Measurements from ENCODE around the gene HSD17B13. TPM values are rescaled to one million over a fixed set of nuclear protein-coding genes. Genes with fewer than 3 reads are reported as not detected.
"Not testable (repeated sequence)": the region's sequence is repeated elsewhere in the genome, so short reads cannot be mapped to it uniquely, and the experiment has no call there.

The HSD17B13 gene
- total RNA-seq, 1 experiment from 2014 or later = 0.13 TPM

- no peaks in the 10 kb centered on the region for H3K36me3 ChIP-seq (ENCODE audit: control insufficient read depth, insufficient read depth, low read length)
- H3K4me1 ChIP-seq (ENCODE audit: control insufficient read depth, insufficient read depth, low read length) = no peaks in the 10 kb centered on the region
- no peak for DNase-seq (ENCODE audit: low read depth, low spot score)
- no peaks in the 10 kb centered on the region for H3K27me3 ChIP-seq (ENCODE audit: control insufficient read depth, insufficient read depth, low read length)
- POLR2A ChIA-PET = interaction anchor here (0.5 kb wide), 1 partner anchor 682 kb away, joined by 3 read pairs; no protein-coding TSS in a partner anchor
- H3K4me3 ChIP-seq (ENCODE audit: low read depth in 2 of 2, low read length in 2 of 2) = no peak overlapping the region
- no peaks in the 10 kb centered on the region for H3K9me3 ChIP-seq (ENCODE audit: control insufficient read depth, insufficient read depth, low read depth, low read length)
- no TSS peak for BruUV-seq (replicated peaks)
- in situ Hi-C loops (cut with HindIII; ENCODE audit: low pct_unique_long_range_greater_than_20kb, low sequenced_read_pairs) = no loop called here
- TF ChIP-seq, protein P1, sequence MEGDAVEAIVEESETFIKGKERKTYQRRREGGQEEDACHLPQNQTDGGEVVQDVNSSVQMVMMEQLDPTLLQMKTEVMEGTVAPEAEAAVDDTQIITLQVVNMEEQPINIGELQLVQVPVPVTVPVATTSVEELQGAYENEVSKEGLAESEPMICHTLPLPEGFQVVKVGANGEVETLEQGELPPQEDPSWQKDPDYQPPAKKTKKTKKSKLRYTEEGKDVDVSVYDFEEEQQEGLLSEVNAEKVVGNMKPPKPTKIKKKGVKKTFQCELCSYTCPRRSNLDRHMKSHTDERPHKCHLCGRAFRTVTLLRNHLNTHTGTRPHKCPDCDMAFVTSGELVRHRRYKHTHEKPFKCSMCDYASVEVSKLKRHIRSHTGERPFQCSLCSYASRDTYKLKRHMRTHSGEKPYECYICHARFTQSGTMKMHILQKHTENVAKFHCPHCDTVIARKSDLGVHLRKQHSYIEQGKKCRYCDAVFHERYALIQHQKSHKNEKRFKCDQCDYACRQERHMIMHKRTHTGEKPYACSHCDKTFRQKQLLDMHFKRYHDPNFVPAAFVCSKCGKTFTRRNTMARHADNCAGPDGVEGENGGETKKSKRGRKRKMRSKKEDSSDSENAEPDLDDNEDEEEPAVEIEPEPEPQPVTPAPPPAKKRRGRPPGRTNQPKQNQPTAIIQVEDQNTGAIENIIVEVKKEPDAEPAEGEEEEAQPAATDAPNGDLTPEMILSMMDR (IDR thresholded peaks at IDR 0.05) = no peak
- TF ChIP-seq TCF7L2 (IDR thresholded peaks at IDR 0.05; ENCODE audit: low read depth, low read length) (no peak), REST (IDR thresholded peaks at IDR 0.05; ENCODE audit: insufficient read depth in 1 of 2, low read depth in 2 of 2, low read length in 1 of 2) (no peak), POLR2AphosphoS5 (IDR thresholded peaks at IDR 0.05; ENCODE audit: low read depth, low read length) (no peak)
- no peak overlapping the region for H3K27ac ChIP-seq (ENCODE audit: low read length)
- no peak for ATAC-seq
- CTCF ChIA-PET = no interaction called here
- intact Hi-C loops (cut with micrococcal nuclease; ENCODE audit: unreplicated experiment) = no loop called here
Observed at GRCh38 chr4:87316961-87317360, 5.7 kb downstream of the HSD17B13 start.

- ATAC-seq; H3K27me3 ChIP-seq (ENCODE audit: control insufficient read depth, insufficient read depth, low read length); intact Hi-C loops (cut with micrococcal nuclease; ENCODE audit: unreplicated experiment); BruUV-seq (replicated peaks); H3K4me1 ChIP-seq (ENCODE audit: control insufficient read depth, insufficient read depth, low read length); H3K36me3 ChIP-seq (ENCODE audit: control insufficient read depth, insufficient read depth, low read length); H3K9me3 ChIP-seq (ENCODE audit: control insufficient read depth, insufficient read depth, low read depth, low read length); in situ Hi-C loops (cut with HindIII; ENCODE audit: low pct_unique_long_range_greater_than_20kb, low sequenced_read_pairs); POLR2A ChIA-PET; H3K27ac ChIP-seq (ENCODE audit: low read length); DNase-seq (ENCODE audit: low read depth, low spot score); H3K4me3 ChIP-seq (ENCODE audit: low read depth in 2 of 2, low read length in 2 of 2); CTCF ChIA-PET: not testable (repeated sequence)
Observed at GRCh38 chr4:87315000-87315399, 7.7 kb downstream of the HSD17B13 start.

- ATAC-seq (no peak), DNase-seq (ENCODE audit: low read depth, low spot score) (no peak)
- in situ Hi-C loops (cut with HindIII; ENCODE audit: low pct_unique_long_range_greater_than_20kb, low sequenced_read_pairs) (no loop called here), intact Hi-C loops (cut with micrococcal nuclease; ENCODE audit: unreplicated experiment) (no loop called here)
- BruUV-seq (replicated peaks) = no TSS peak
- no peaks in the 10 kb centered on the region for H3K36me3 ChIP-seq (ENCODE audit: control insufficient read depth, insufficient read depth, low read length)
- ChIA-PET POLR2A (no interaction called here), CTCF (no interaction called here)
- no peak overlapping the region for H3K4me3 ChIP-seq (ENCODE audit: low read depth in 2 of 2, low read length in 2 of 2)
- no peaks in the 10 kb centered on the region for H3K4me1 ChIP-seq (ENCODE audit: control insufficient read depth, insufficient read depth, low read length)
- no peaks in the 10 kb centered on the region for H3K9me3 ChIP-seq (ENCODE audit: control insufficient read depth, insufficient read depth, low read depth, low read length)
- no peak overlapping the region for H3K27ac ChIP-seq (ENCODE audit: low read length)
- no peaks in the 10 kb centered on the region for H3K27me3 ChIP-seq (ENCODE audit: control insufficient read depth, insufficient read depth, low read length)
- TF ChIP-seq SIN3A (IDR thresholded peaks at IDR 0.05; ENCODE audit: borderline replicate concordance, insufficient read depth, low read depth, low read length) = no peak
- TF ChIP-seq, protein P1 (IDR thresholded peaks at IDR 0.05) = no peak
- TF ChIP-seq REST (IDR thresholded peaks at IDR 0.05; ENCODE audit: insufficient read depth in 1 of 2, low read depth in 2 of 2, low read length in 1 of 2) = no peak
- TF ChIP-seq POLR2AphosphoS5 (IDR thresholded peaks at IDR 0.05; ENCODE audit: low read depth, low read length) = no peak
- TF ChIP-seq TCF7L2 (IDR thresholded peaks at IDR 0.05; ENCODE audit: low read depth, low read length) = no peak
Observed at GRCh38 chr4:87313756-87314155, 8.9 kb downstream of the HSD17B13 start.
